AG09319 (cell line): ENCODE measurements around the gene NEDD8.
"Not testable (repeated sequence)": the region's sequence is repeated elsewhere in the genome, so short reads cannot be mapped to it uniquely, and the experiment has no call there.

ENCODE experiments used
- DNase-seq: peaks from one replicate; pipeline ENCODE4 v3.0.0-alpha.2; 2010; ENCODE audit warnings: low read depth; ENCODE audit errors: extremely low read depth
- CTCF ChIP-seq: IDR thresholded peaks from 2 replicates; pipeline ENCODE4 v1.5.1; 2011; ENCODE audit warnings: low read depth, mild to moderate bottlenecking, inconsistent platforms, low read length, moderate library complexity

The NEDD8 gene

GRCh38 chr14:24231263-24232120 is 675 bp downstream of the NEDD8 start:
- no peak for TF ChIP-seq CTCF
- no peak for DNase-seq

- no peak for DNase-seq
- TF ChIP-seq CTCF: no peak
Observed at GRCh38 chr14:24228902-24229301, 3.3 kb downstream of the NEDD8 start.

DNA sequence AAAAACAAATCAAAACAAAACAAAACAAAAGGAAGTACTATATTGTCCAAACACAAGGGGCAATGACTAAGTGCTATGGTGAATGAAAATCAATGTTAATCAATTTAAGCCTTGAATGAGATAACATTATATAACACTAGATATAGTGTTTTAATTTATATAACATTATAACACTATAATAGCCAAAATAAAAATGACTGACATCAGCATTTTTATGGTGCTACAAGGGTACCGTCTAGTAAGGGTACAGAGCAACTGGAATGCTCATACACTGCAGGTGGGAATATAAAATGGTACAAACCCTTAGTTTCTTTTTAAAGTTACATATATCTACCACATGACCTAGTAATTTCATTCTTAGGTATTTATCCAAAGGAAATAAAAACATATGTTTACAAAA is 5.7 kb downstream of the NEDD8 start:
- no peak for DNase-seq
- no peak for TF ChIP-seq CTCF

- no peak for DNase-seq
Observed at GRCh38 chr14:24224618-24225071, 7.5 kb downstream of the NEDD8 start.

DNA sequence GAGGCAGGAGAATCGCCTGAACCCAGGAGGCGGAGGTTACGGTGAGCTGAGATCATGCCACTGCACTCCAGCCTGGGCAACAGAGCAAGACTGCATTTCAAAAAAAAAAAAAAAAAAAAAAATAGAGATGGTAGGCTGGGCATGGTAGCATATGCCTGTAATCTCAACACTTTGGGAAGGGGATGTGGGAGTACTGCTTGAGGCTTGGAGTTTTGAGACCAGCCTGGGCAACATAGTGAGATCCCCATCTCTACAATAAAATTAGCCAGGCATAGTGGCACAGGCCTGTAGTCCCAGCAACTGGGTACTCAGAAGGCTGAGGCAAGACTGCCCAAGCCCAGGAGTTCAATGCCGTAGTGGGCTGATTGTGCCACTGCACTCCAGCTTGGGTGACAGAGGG is 9.2 kb downstream of the NEDD8 start:
- DNase-seq: not testable (repeated sequence)

More at GRCh38 chr14:24224618-24225071, 7.5 kb downstream of the NEDD8 start:
- no peak for TF ChIP-seq CTCF

GRCh38 chr14:24219521-24219920 is 12.6 kb downstream of the NEDD8 start:
- no peak for TF ChIP-seq CTCF
- no peak for DNase-seq

- DNase-seq: no peak
- TF ChIP-seq CTCF: no peak
Observed at GRCh38 chr14:24219080-24219479, 13.1 kb downstream of the NEDD8 start.

- DNase-seq: not testable (repeated sequence)
Observed at GRCh38 chr14:24216876-24217275, 15.3 kb downstream of the NEDD8 start.
